ENCODE measurements around the gene CEMIP.

Gene CEMIP

GRCh38 chr15:80817901-80818300, 38.7 kb downstream of the CEMIP start:
- Histone ChIP-seq H3K27me3 (replicated peaks; ENCODE audit: control insufficient read depth, insufficient read depth, low read length) (peaks cover 5% of the 10 kb centered on the region), H3K36me3 (ENCODE audit: control insufficient read depth, insufficient read depth, low read length) (no peaks in the 10 kb centered on the region), H3K4me3 (replicated peaks; ENCODE audit: low read depth, low read length) (no peak overlapping the region)
- no peak for TF ChIP-seq CTCF (IDR thresholded peaks at IDR 0.05; ENCODE audit: insufficient read depth, low read length, poor library complexity, severe bottlenecking)
- DNase-seq (ENCODE audit: extremely low read depth, insufficient read length), result no peak

- no peak for TF ChIP-seq CTCF (IDR thresholded peaks at IDR 0.05; ENCODE audit: insufficient read depth, low read length, poor library complexity, severe bottlenecking)
- peaks cover 5% of the 10 kb centered on the region for H3K27me3 ChIP-seq (replicated peaks; ENCODE audit: control insufficient read depth, insufficient read depth, low read length)
- DNase-seq (ENCODE audit: extremely low read depth, insufficient read length), result no peak
- H3K36me3 ChIP-seq (ENCODE audit: control insufficient read depth, insufficient read depth, low read length), result no peaks in the 10 kb centered on the region
- H3K4me3 ChIP-seq (replicated peaks; ENCODE audit: low read depth, low read length), result no peak overlapping the region
Measured at GRCh38 chr15:80819001-80819400, 39.8 kb downstream of the CEMIP start.

GRCh38 chr15:80820092-80820491, 40.9 kb downstream of the CEMIP start:
- TF ChIP-seq CTCF (IDR thresholded peaks at IDR 0.05; ENCODE audit: insufficient read depth, low read length, poor library complexity, severe bottlenecking), result no peak
- no peaks in the 10 kb centered on the region for H3K36me3 ChIP-seq (ENCODE audit: control insufficient read depth, insufficient read depth, low read length)

GRCh38 chr15:80822256-80822655, 43.1 kb downstream of the CEMIP start:
- Histone ChIP-seq H3K36me3 (ENCODE audit: control insufficient read depth, insufficient read depth, low read length) (no peaks in the 10 kb centered on the region), H3K27me3 (replicated peaks; ENCODE audit: control insufficient read depth, insufficient read depth, low read length) (peaks cover 3% of the 10 kb centered on the region; the same call in 1 of the 2 replicates), H3K4me3 (replicated peaks; ENCODE audit: low read depth, low read length) (no peak overlapping the region)
- no peak for TF ChIP-seq CTCF (IDR thresholded peaks at IDR 0.05; ENCODE audit: insufficient read depth, low read length, poor library complexity, severe bottlenecking)
- DNase-seq (ENCODE audit: extremely low read depth, insufficient read length), result no peak

More at GRCh38 chr15:80820092-80820491, 40.9 kb downstream of the CEMIP start:
- no peak for DNase-seq (ENCODE audit: extremely low read depth, insufficient read length)
- Histone ChIP-seq H3K27me3 (replicated peaks; ENCODE audit: control insufficient read depth, insufficient read depth, low read length) (peaks cover 3% of the 10 kb centered on the region), H3K4me3 (replicated peaks; ENCODE audit: low read depth, low read length) (no peak overlapping the region)

GRCh38 chr15:80822676-80823075, 43.5 kb downstream of the CEMIP start:
- Histone ChIP-seq H3K4me3 (replicated peaks; ENCODE audit: low read depth, low read length) (no peak overlapping the region), H3K27me3 (replicated peaks; ENCODE audit: control insufficient read depth, insufficient read depth, low read length) (peaks cover 3% of the 10 kb centered on the region; the same call in 1 of the 2 replicates), H3K36me3 (ENCODE audit: control insufficient read depth, insufficient read depth, low read length) (no peaks in the 10 kb centered on the region)
- DNase-seq (ENCODE audit: extremely low read depth, insufficient read length), result no peak
- no peak for TF ChIP-seq CTCF (IDR thresholded peaks at IDR 0.05; ENCODE audit: insufficient read depth, low read length, poor library complexity, severe bottlenecking)

- no peak overlapping the region for H3K4me3 ChIP-seq (replicated peaks; ENCODE audit: low read depth, low read length)
- H3K27me3 ChIP-seq (replicated peaks; ENCODE audit: control insufficient read depth, insufficient read depth, low read length), result peaks cover 3% of the 10 kb centered on the region; the same call in 1 of the 2 replicates
- TF ChIP-seq CTCF (IDR thresholded peaks at IDR 0.05; ENCODE audit: insufficient read depth, low read length, poor library complexity, severe bottlenecking), result no peak
- H3K36me3 ChIP-seq (ENCODE audit: control insufficient read depth, insufficient read depth, low read length), result no peaks in the 10 kb centered on the region
- DNase-seq (ENCODE audit: extremely low read depth, insufficient read length), result no peak
Measured at GRCh38 chr15:80823120-80823519, 44.0 kb downstream of the CEMIP start.

Measured in GM06990 (cell line).